Kidney (tissue), 14 donors: Measurements from ENCODE around the gene PIGP. TPM values are rescaled to one million over a fixed set of nuclear protein-coding genes. Genes with fewer than 3 reads are reported as not detected.
A peak's percentile ranks its signal among the peaks of the same experiment; 100 is the strongest.

ENCODE experiments used
- DNase-seq, 5 donors: peaks; one replicate each; pipeline ENCODE4 v3.0.0-alpha.2; 2013 to 2020
- FAIRE-seq: peaks from 2 replicates; lab custom pipeline; 2012; peaks lifted over from hg19 to GRCh38; lab: Jason Lieb, UNC
- H3K27ac ChIP-seq, 2 donors: one replicate each; pipeline ENCODE4 v1.7.0; 2013; ENCODE audit warnings: low read depth in 2 of 2, low read length in 2 of 2, inconsistent platforms in 1 of 2
- H3K27me3 ChIP-seq: one replicate; pipeline ENCODE4 v1.7.1; 2013; ENCODE audit warnings: low read length, inconsistent platforms; ENCODE audit not compliant: control insufficient read depth, insufficient read depth
- H3K36me3 ChIP-seq, 3 donors: one replicate each; pipeline versions ENCODE4 v1.7.0 to v1.7.1; 2013; ENCODE audit warnings: low read length in 3 of 3, control low read depth in 1 of 3, inconsistent platforms in 1 of 3; ENCODE audit not compliant: insufficient read depth in 3 of 3, control insufficient read depth in 2 of 3
- H3K4me1 ChIP-seq, 3 donors: one replicate each; pipeline versions ENCODE4 v1.7.0 to v1.7.1; 2013; ENCODE audit warnings: low read length in 3 of 3, inconsistent platforms in 1 of 3, low read depth in 1 of 3; ENCODE audit not compliant: control insufficient read depth in 2 of 3, insufficient read depth in 2 of 3
- H3K4me3 ChIP-seq, 3 donors: one replicate each; pipeline versions ENCODE4 v1.7.0 to v1.8.1; 2013; ENCODE audit warnings: low read length in 3 of 3, control low read depth in 1 of 3, inconsistent platforms in 1 of 3
- H3K9ac ChIP-seq, 3 donors: one replicate each; pipeline versions ENCODE4 v1.7.0 to v1.7.1; 2013; ENCODE audit warnings: low read length in 3 of 3, control low read depth in 1 of 3, inconsistent platforms in 1 of 3
- H3K9me3 ChIP-seq, 3 donors: one replicate each; pipeline versions ENCODE4 v1.7.0 to v1.7.1; 2013; ENCODE audit warnings: low read length in 3 of 3, control low read depth in 1 of 3, inconsistent platforms in 1 of 3; ENCODE audit not compliant: control insufficient read depth in 2 of 3, insufficient read depth in 1 of 3
- intact Hi-C: fragments of 100-400 bp; cut with DNase I; formaldehyde crosslinking; loops from one replicate; pipeline ENCODE4 v1.11.1; 2022
- polyA plus RNA-seq: library from polyadenylated mRNA; stranded (reverse); fragments of 350-450 nt; fragmentation: Illumina TruSeq; extraction: RNeasy Lipid Tissue Mini Kit (QIAGEN cat#74804); gene quantifications from one replicate; pipeline ENCODE4 v1.2.3, GENCODE V29; 2014; ENCODE audit warnings: low read depth, low replicate concordance; ENCODE audit not compliant: insufficient read depth
- total RNA-seq: library from RNA; stranded (reverse); fragmentation: NEBNext Ultra II Directional; extraction: Animal tissue kit (Norgen Biotek cat#: 25700); gene quantifications from one replicate; pipeline ENCODE4 v1.2.1, GENCODE V29; 2021
- TF ChIP-seq, protein P1 (sequence below): IDR thresholded peaks from 3 replicates; pipeline ENCODE4 v1.5.1; 2012; ENCODE audit warnings: mild to moderate bottlenecking, moderate library complexity, borderline replicate concordance; ENCODE audit not compliant: insufficient read depth; ENCODE audit errors: extremely low read depth
- donor health status: control.
- donor health status: control.
- donor health status: control.
- donor health status: control.
- donor health status: control.
- donor health status: DM: yes; HTN: yes; CAD: no.
- donor health status: Normal renal cell carcinoma (clear cell type).

The PIGP gene
- total and polyA plus RNA-seq, 2 donors from 2014 or later: 23.7 to 49.2 TPM

DNA sequence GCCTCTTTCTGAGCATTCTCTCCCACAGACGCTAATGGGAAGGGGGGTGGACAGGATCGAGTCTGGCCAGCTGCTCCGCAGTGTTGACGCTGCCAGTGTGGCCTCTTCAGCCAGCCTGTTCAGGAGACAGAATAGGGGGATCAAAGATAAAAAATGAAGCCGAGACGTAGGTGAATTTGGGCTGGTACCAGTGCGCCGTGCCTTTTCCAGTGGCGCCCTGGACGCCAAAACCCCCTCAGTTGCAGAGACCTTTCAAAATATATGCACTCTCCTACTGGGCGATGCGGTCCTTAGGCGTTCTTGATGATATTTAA, 1.3 kb upstream of the PIGP start:
- Histone ChIP-seq H3K27me3 (no peaks in the 10 kb centered on the region), H3K9me3 (no peaks in the 10 kb centered on the region), H3K27ac (peak overlapping the region; percentile 91 to 97), H3K4me3 (peak overlapping the region; percentile 83 to 99 (median 92)), H3K36me3 (no peaks in the 10 kb centered on the region), H3K4me1 (peaks cover 0 to 14% (median 0%) of the 10 kb centered on the region in 3 donors), H3K9ac (peak overlapping the region; percentile 78 to 93 (median 81))
- TF ChIP-seq, protein P1, sequence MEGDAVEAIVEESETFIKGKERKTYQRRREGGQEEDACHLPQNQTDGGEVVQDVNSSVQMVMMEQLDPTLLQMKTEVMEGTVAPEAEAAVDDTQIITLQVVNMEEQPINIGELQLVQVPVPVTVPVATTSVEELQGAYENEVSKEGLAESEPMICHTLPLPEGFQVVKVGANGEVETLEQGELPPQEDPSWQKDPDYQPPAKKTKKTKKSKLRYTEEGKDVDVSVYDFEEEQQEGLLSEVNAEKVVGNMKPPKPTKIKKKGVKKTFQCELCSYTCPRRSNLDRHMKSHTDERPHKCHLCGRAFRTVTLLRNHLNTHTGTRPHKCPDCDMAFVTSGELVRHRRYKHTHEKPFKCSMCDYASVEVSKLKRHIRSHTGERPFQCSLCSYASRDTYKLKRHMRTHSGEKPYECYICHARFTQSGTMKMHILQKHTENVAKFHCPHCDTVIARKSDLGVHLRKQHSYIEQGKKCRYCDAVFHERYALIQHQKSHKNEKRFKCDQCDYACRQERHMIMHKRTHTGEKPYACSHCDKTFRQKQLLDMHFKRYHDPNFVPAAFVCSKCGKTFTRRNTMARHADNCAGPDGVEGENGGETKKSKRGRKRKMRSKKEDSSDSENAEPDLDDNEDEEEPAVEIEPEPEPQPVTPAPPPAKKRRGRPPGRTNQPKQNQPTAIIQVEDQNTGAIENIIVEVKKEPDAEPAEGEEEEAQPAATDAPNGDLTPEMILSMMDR: no peak
- peak in 1 of 5 donors; percentile 62 for DNase-seq
- intact Hi-C loops: no loop called here
- FAIRE-seq: no peak

DNA sequence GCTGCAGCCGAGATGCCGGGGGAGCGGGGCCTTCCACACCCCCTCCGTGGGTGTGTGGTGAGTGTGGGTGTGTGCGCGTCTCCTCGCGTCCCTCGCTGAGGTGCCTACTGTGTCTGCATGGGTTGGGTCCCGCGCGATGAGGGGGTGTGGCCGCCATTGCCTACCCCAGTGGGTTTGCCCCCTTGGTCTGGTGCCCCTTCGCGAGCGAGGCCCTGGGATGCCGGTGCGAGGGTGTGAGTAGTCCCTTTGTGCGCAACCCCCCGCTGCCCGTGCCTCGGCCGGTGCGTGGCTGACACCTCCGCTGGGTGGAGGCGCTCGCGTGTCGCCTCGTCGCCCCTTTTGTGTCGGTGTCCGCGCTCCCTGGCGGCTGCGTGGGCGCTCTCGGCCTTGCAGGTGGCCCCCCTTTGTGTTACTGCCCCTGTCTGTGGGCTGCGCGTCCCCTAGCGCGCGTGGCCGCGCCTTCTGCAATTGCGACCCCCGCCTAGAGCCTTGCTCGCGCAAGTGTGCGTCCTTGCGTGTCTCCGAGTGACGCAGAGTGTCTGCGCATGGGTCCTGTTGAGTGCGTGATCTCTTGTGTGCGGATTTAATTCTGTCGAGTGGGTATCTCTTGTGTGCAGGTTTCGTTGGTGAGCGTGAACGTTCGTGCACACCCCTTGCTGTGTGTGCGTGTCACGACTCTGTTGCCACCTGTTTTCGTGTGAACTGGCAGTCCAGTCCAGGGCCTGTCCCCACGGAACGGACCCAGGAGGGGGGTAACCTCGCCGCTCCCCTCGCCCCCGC, 736 bp upstream of the PIGP start:
- H3K36me3 ChIP-seq: peaks cover 0 to 4% (median 0%) of the 10 kb centered on the region in 3 donors
- TF ChIP-seq, protein P1: no peak
- H3K27ac ChIP-seq: peak overlapping the region; percentile 91 to 97
- H3K9me3 ChIP-seq: no peaks in the 10 kb centered on the region
- H3K9ac ChIP-seq: peak overlapping the region; percentile 78 to 93 (median 81)
- DNase-seq (peak; percentile 62 to 93 (median 84)), FAIRE-seq (no peak)
- peaks cover 0 to 14% (median 0%) of the 10 kb centered on the region in 3 donors for H3K4me1 ChIP-seq
- no peaks in the 10 kb centered on the region for H3K27me3 ChIP-seq
- intact Hi-C loops: no loop called here
- H3K4me3 ChIP-seq: peak overlapping the region; percentile 83 to 99 (median 92)

DNA sequence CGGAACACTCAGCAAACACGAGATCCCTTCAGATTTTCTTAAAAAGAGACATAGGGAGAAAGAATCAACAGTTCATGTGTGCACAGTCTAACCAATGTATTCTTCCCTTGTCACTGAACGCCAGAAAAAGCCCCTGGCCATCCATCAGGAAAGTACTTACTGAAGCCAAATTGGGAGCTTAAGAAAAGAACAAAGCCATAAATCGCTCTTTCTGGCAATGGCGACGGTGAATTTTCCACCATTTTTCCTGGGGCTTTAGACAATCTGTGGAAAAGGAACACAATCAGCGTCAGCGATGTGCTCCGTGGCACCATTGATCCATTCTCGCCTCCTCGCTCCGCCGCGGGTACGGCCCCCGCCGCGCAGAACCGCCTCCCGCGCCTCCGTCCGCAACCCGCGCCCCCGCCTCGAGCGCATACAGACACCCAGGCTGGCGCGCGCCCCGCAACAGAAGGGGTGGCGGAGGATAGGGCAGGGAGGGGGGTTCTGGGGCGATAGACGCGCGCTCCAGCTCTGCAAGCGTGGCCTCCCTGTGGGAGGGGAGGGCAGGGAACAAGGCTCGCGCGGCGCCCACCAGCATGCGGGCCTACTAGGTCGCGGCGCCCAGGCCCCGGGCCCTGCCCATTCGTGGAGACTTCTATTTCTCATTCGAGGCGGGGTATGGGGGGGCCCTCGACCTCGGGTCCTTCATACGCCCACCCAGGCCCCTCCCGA, 440 bp downstream of the PIGP start:
- Histone ChIP-seq H3K4me3 (peak overlapping the region; percentile 61 to 98 (median 95)), H3K27me3 (no peaks in the 10 kb centered on the region), H3K9ac (peak overlapping the region; percentile 89 to 98 (median 97)), H3K27ac (peak overlapping the region; percentile 97 to 99), H3K4me1 (peaks cover 0 to 14% (median 0%) of the 10 kb centered on the region in 3 donors), H3K36me3 (peaks cover 0 to 6% (median 0%) of the 10 kb centered on the region in 3 donors), H3K9me3 (no peaks in the 10 kb centered on the region)
- TF ChIP-seq, protein P1: no peak
- DNase-seq: peak in 2 of 5 donors; percentile 86 to 90
- no peak for FAIRE-seq
- intact Hi-C loops: no loop called here
